MV-4-11 (cell line): ENCODE data around the gene EMID1.

Experiments
- DNase-seq: peaks from one replicate; lab custom pipeline; 2025; lab: John Stamatoyannopoulos, UW

Gene EMID1

GRCh38 chr22:29292379-29292778 lies 86.7 kb downstream of the EMID1 start:
- DNase-seq: no peak

GRCh38 chr22:29298641-29299040 lies 92.9 kb downstream of the EMID1 start:
- DNase-seq: no peak

GRCh38 chr22:29299136-29299900 lies 93.6 kb downstream of the EMID1 start:
- no peak for DNase-seq

- DNase-seq: no peak
These were observed 94.7 kb downstream of the EMID1 start for GRCh38 chr22:29300467-29300806.

GRCh38 chr22:29300807-29301601 lies 95.3 kb downstream of the EMID1 start:
- no peak for DNase-seq

- DNase-seq: no peak
These were observed 96.2 kb downstream of the EMID1 start for GRCh38 chr22:29301716-29302401.

GRCh38 chr22:29302402-29302680 lies 96.6 kb downstream of the EMID1 start:
- DNase-seq: no peak

GRCh38 chr22:29302681-29303465 lies 97.2 kb downstream of the EMID1 start:
- DNase-seq: no peak

GRCh38 chr22:29305836-29306174 lies 100.1 kb downstream of the EMID1 start:
- no peak for DNase-seq

- DNase-seq: peak; percentile 64
These were observed 100.6 kb downstream of the EMID1 start, which contains the start of gene GAS2L1 for GRCh38 chr22:29306175-29306834. GAS2L1 (plus strand) TSS chr22:29306650; CDS start chr22:29308106, 1,456 bp downstream.

- DNase-seq: peak; percentile 27
These were observed 101.3 kb downstream of the EMID1 start for GRCh38 chr22:29306835-29307595.

- DNase-seq: no peak
These were observed 102.0 kb downstream of the EMID1 start for GRCh38 chr22:29307596-29308147.

GRCh38 chr22:29308148-29308790 lies 102.6 kb downstream of the EMID1 start:
- no peak for DNase-seq

GRCh38 chr22:29308791-29309262 lies 103.1 kb downstream of the EMID1 start:
- no peak for DNase-seq
